Renal cortex interstitium (tissue), 11 donors: ENCODE measurements around the gene MPL. TPM values are rescaled to one million over a fixed set of nuclear protein-coding genes. Genes with fewer than 3 reads are reported as not detected.

Source experiments
- DNase-seq, 11 donors: peaks; one replicate each; pipeline ENCODE4 v3.0.0-alpha.2; 2013; ENCODE audit warnings: low read depth in 9 of 11, low spot score in 4 of 11; ENCODE audit errors: extremely low read depth in 1 of 11
- polyA plus RNA-seq, 3 donors: library from polyadenylated mRNA; unstranded; fragments of 120-200 nt; gene quantifications; one replicate each; pipeline ENCODE4 v1.2.1, GENCODE V29; 2013; ENCODE audit not compliant: insufficient read length in 3 of 3

The MPL gene
- polyA plus RNA-seq, 3 donors = 0.78 to 1.3 (median 1.1) TPM

- peak; percentile 48 to 84 (median 75) for DNase-seq
Measured at GRCh38 chr1:43348809-43349593, 11.4 kb downstream of the MPL start.

- DNase-seq = no peak
Measured at GRCh38 chr1:43349594-43350306, 12.1 kb downstream of the MPL start.

- DNase-seq = no peak
Measured at GRCh38 chr1:43350976-43351375, 13.4 kb downstream of the MPL start.

- no peak for DNase-seq
Measured at GRCh38 chr1:43351421-43352350, 14.1 kb downstream of the MPL start.

GRCh38 chr1:43352351-43352705, 14.7 kb downstream of the MPL start:
- no peak for DNase-seq

GRCh38 chr1:43352881-43353280, 15.3 kb downstream of the MPL start:
- DNase-seq = no peak

GRCh38 chr1:43354471-43354870, 16.9 kb downstream of the MPL start:
- DNase-seq = no peak

- DNase-seq = no peak
Measured at GRCh38 chr1:43354936-43355335, 17.3 kb downstream of the MPL start.

- DNase-seq = no peak
Measured at GRCh38 chr1:43357251-43357650, 19.6 kb downstream of the MPL start.

- DNase-seq = peak in 2 of 11 donors; percentile 10 to 41
Measured at GRCh38 chr1:43358121-43358745, 20.6 kb downstream of the MPL start.

GRCh38 chr1:43358746-43359693, 21.4 kb downstream of the MPL start, which contains the start of gene CDC20:
CDC20 (plus strand) TSS chr1:43358981; CDS start chr1:43359216, 235 bp downstream.
- DNase-seq = peak; percentile 86 to 98 (median 95)

GRCh38 chr1:43359696-43360095, 22.1 kb downstream of the MPL start:
- no peak for DNase-seq

GRCh38 chr1:43360616-43361015, 23.0 kb downstream of the MPL start:
- no peak for DNase-seq

GRCh38 chr1:43363283-43363934, 25.8 kb downstream of the MPL start:
- no peak for DNase-seq

- no peak for DNase-seq
Measured at GRCh38 chr1:43363935-43364525, 26.4 kb downstream of the MPL start.

- DNase-seq = no peak
Measured at GRCh38 chr1:43365678-43366077, 28.1 kb downstream of the MPL start.

- DNase-seq = no peak
Measured at GRCh38 chr1:43366179-43366578, 28.6 kb downstream of the MPL start.
